HG03159 (cell line): ENCODE measurements around the gene TBC1D5.
"Not testable (repeated sequence)": the region's sequence is repeated elsewhere in the genome, so short reads cannot be mapped to it uniquely, and the experiment has no call there.

ENCODE experiments used
- ATAC-seq: cut with Tn5 transposase; IDR thresholded peaks from one replicate; pipeline ENCODE4 v1.9.1; 2021; ENCODE audit warnings: mild to moderate bottlenecking, moderate library complexity; ENCODE audit not compliant: unreplicated experiment

Gene TBC1D5

GRCh38 chr3:17494117-17494809 is 248.2 kb downstream of the TBC1D5 start:
- no peak for ATAC-seq

GRCh38 chr3:17491601-17492000 is 250.8 kb downstream of the TBC1D5 start:
- no peak for ATAC-seq

GRCh38 chr3:17491190-17491589 is 251.2 kb downstream of the TBC1D5 start:
- not testable (repeated sequence) for ATAC-seq

GRCh38 chr3:17489139-17489538 is 253.3 kb downstream of the TBC1D5 start:
- no peak for ATAC-seq

- ATAC-seq = no peak
Observed at GRCh38 chr3:17481116-17481515, 261.3 kb downstream of the TBC1D5 start.

- no peak for ATAC-seq
Observed at GRCh38 chr3:17479681-17480405, 262.6 kb downstream of the TBC1D5 start.

GRCh38 chr3:17478673-17479072 is 263.8 kb downstream of the TBC1D5 start:
- ATAC-seq = no peak

GRCh38 chr3:17473761-17474160 is 268.7 kb downstream of the TBC1D5 start:
- no peak for ATAC-seq

GRCh38 chr3:17469954-17470353 is 272.5 kb downstream of the TBC1D5 start:
- ATAC-seq = no peak

- no peak for ATAC-seq
Observed at GRCh38 chr3:17469520-17469919, 272.9 kb downstream of the TBC1D5 start.

- ATAC-seq = no peak
Observed at GRCh38 chr3:17466028-17466427, 276.4 kb downstream of the TBC1D5 start.

- no peak for ATAC-seq
Observed at GRCh38 chr3:17459470-17459993, 282.9 kb downstream of the TBC1D5 start.

GRCh38 chr3:17456650-17457049 is 285.8 kb downstream of the TBC1D5 start:
- no peak for ATAC-seq

- no peak for ATAC-seq
Observed at GRCh38 chr3:17456046-17456445, 286.4 kb downstream of the TBC1D5 start.

GRCh38 chr3:17444865-17445264 is 297.6 kb downstream of the TBC1D5 start:
- ATAC-seq = no peak

- ATAC-seq = no peak
Observed at GRCh38 chr3:17443142-17443541, 299.3 kb downstream of the TBC1D5 start.

GRCh38 chr3:17442332-17443049 is 299.9 kb downstream of the TBC1D5 start:
- no peak for ATAC-seq

GRCh38 chr3:17433876-17434275 is 308.6 kb downstream of the TBC1D5 start:
- ATAC-seq = no peak

- ATAC-seq = no peak
Observed at GRCh38 chr3:17432236-17432635, 310.2 kb downstream of the TBC1D5 start.

- no peak for ATAC-seq
Observed at GRCh38 chr3:17431484-17432045, 310.9 kb downstream of the TBC1D5 start.

GRCh38 chr3:17431004-17431403 is 311.4 kb downstream of the TBC1D5 start:
- ATAC-seq = no peak
